ENCODE measurements around the gene NPC1L1. TPM values are rescaled to one million over a fixed set of nuclear protein-coding genes. Genes with fewer than 3 reads are reported as not detected.

NPC1L1 gene
- polyA plus RNA-seq, 1 donor (not counting 4 experiments of a cell fraction or from before 2014, with no cell fraction given): 0.01 TPM

- H3K27me3 ChIP-seq (ENCODE audit: control insufficient read depth, extremely low read depth, insufficient read depth, low read length): no peaks in the 10 kb centered on the region
- H3K4me3 ChIP-seq (ENCODE audit: control insufficient read depth in 2 of 3, extremely low read depth in 1 of 3, insufficient read depth in 2 of 3, low read depth in 1 of 3, low read length in 3 of 3): no peak overlapping the region
- H3K36me3 ChIP-seq (ENCODE audit: control insufficient read depth in 2 of 2, extremely low read depth in 1 of 2, insufficient read depth in 2 of 2, low read length in 2 of 2): no peaks in the 10 kb centered on the region
- DNase-seq (ENCODE audit: low read depth, low spot score): no peak
- no peak overlapping the region for H3K9ac ChIP-seq (ENCODE audit: control insufficient read depth, extremely low read depth, insufficient read depth, low read length)
- H3K27ac ChIP-seq (ENCODE audit: control insufficient read depth, insufficient read depth, low read length): no peak overlapping the region
- no peak overlapping the region for H2AFZ ChIP-seq (ENCODE audit: control insufficient read depth, low read length)
- H3K79me2 ChIP-seq (ENCODE audit: control insufficient read depth, insufficient read depth, low read length): no peaks in the 10 kb centered on the region
- TF ChIP-seq EZH2 (IDR thresholded peaks at IDR 0.05; ENCODE audit: low read length): no peak
- TF ChIP-seq, protein P1, sequence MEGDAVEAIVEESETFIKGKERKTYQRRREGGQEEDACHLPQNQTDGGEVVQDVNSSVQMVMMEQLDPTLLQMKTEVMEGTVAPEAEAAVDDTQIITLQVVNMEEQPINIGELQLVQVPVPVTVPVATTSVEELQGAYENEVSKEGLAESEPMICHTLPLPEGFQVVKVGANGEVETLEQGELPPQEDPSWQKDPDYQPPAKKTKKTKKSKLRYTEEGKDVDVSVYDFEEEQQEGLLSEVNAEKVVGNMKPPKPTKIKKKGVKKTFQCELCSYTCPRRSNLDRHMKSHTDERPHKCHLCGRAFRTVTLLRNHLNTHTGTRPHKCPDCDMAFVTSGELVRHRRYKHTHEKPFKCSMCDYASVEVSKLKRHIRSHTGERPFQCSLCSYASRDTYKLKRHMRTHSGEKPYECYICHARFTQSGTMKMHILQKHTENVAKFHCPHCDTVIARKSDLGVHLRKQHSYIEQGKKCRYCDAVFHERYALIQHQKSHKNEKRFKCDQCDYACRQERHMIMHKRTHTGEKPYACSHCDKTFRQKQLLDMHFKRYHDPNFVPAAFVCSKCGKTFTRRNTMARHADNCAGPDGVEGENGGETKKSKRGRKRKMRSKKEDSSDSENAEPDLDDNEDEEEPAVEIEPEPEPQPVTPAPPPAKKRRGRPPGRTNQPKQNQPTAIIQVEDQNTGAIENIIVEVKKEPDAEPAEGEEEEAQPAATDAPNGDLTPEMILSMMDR (optimal IDR thresholded peaks at IDR 0.05 in 1 of 3, IDR thresholded peaks at IDR 0.05 in 1 of 3, conservative IDR thresholded peaks at IDR 0.05 in 1 of 3; ENCODE audit: extremely low read depth in 1 of 3, insufficient read depth in 2 of 3, low read length in 3 of 3): no peak
- H3K9me3 ChIP-seq (ENCODE audit: control insufficient read depth, low read depth, low read length): no peaks in the 10 kb centered on the region
- H3K9me1 ChIP-seq (ENCODE audit: control insufficient read depth, extremely low read depth, insufficient read depth, low read length): no peaks in the 10 kb centered on the region
- H3K4me2 ChIP-seq (ENCODE audit: control insufficient read depth, extremely low read depth, insufficient read depth, low read depth, low read length): no peak overlapping the region
- peaks cover 10% of the 10 kb centered on the region for H3K4me1 ChIP-seq (ENCODE audit: control insufficient read depth, extremely low read depth, insufficient read depth, low read length)
- dilution Hi-C loops (cut with MboI; ENCODE audit: extremely low pct_ligation_motif_present, low sequenced_read_pairs): no loop called here
- H4K20me1 ChIP-seq (ENCODE audit: control insufficient read depth, extremely low read depth, insufficient read depth, low read length): no peaks in the 10 kb centered on the region
- no peak for FAIRE-seq
Observed at GRCh38 chr7:44519546-44519945, 21.6 kb downstream of the NPC1L1 start.

GRCh38 chr7:44518761-44519160, 22.4 kb downstream of the NPC1L1 start:
- dilution Hi-C loops (cut with MboI; ENCODE audit: extremely low pct_ligation_motif_present, low sequenced_read_pairs): no loop called here
- Histone ChIP-seq H3K4me1 (ENCODE audit: control insufficient read depth, extremely low read depth, insufficient read depth, low read length) (peaks cover 10% of the 10 kb centered on the region), H3K9me1 (ENCODE audit: control insufficient read depth, extremely low read depth, insufficient read depth, low read length) (no peaks in the 10 kb centered on the region), H3K4me3 (ENCODE audit: control insufficient read depth in 2 of 3, extremely low read depth in 1 of 3, insufficient read depth in 2 of 3, low read depth in 1 of 3, low read length in 3 of 3) (no peak overlapping the region), H3K4me2 (ENCODE audit: control insufficient read depth, extremely low read depth, insufficient read depth, low read depth, low read length) (no peak overlapping the region), H3K79me2 (ENCODE audit: control insufficient read depth, insufficient read depth, low read length) (no peaks in the 10 kb centered on the region), H3K9ac (ENCODE audit: control insufficient read depth, extremely low read depth, insufficient read depth, low read length) (no peak overlapping the region), H3K9me3 (ENCODE audit: control insufficient read depth, low read depth, low read length) (no peaks in the 10 kb centered on the region), H2AFZ (ENCODE audit: control insufficient read depth, low read length) (no peak overlapping the region), H3K27ac (ENCODE audit: control insufficient read depth, insufficient read depth, low read length) (no peak overlapping the region), H3K36me3 (ENCODE audit: control insufficient read depth in 2 of 2, extremely low read depth in 1 of 2, insufficient read depth in 2 of 2, low read length in 2 of 2) (no peaks in the 10 kb centered on the region), H3K27me3 (ENCODE audit: control insufficient read depth, extremely low read depth, insufficient read depth, low read length) (no peaks in the 10 kb centered on the region), H4K20me1 (ENCODE audit: control insufficient read depth, extremely low read depth, insufficient read depth, low read length) (no peaks in the 10 kb centered on the region)
- TF ChIP-seq EZH2 (IDR thresholded peaks at IDR 0.05; ENCODE audit: low read length): no peak
- TF ChIP-seq, protein P1 (optimal IDR thresholded peaks at IDR 0.05 in 1 of 3, IDR thresholded peaks at IDR 0.05 in 1 of 3, conservative IDR thresholded peaks at IDR 0.05 in 1 of 3; ENCODE audit: extremely low read depth in 1 of 3, insufficient read depth in 2 of 3, low read length in 3 of 3): no peak
- no peak for FAIRE-seq
- no peak for DNase-seq (ENCODE audit: low read depth, low spot score)

All from keratinocyte (primary cell).